HG02623 (cell line): ENCODE data around the gene SPAG9.
A peak's percentile ranks its signal among the peaks of the same experiment; 100 is the strongest.
"Not testable (repeated sequence)": the region's sequence is repeated elsewhere in the genome, so short reads cannot be mapped to it uniquely, and the experiment has no call there.

Experiments
- ATAC-seq: cut with Tn5 transposase; IDR thresholded peaks from one replicate; pipeline ENCODE4 v1.9.1; 2021; ENCODE audit warnings: moderate library complexity; ENCODE audit not compliant: unreplicated experiment

SPAG9 gene

GRCh38 chr17:51133365-51133764, 12.7 kb upstream of the SPAG9 start:
- ATAC-seq: no peak

DNA sequence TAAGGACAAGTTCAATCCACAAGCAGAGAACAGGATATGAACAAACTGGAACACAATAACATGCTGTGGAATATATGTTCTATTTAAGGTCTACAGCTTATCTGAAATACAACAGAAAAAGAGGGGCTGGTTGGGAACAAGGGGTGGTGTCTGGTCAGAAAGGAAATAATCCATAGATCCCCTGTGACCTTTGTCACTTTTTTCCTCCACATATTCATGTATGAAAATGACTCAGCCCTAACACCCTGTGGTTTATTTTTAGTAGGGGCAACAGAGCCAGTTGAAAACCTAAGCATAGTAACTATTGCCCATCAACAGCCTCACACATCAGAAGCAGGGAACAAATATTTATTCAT, 12.3 kb upstream of the SPAG9 start:
- no peak for ATAC-seq

GRCh38 chr17:51128076-51128475, 7.4 kb upstream of the SPAG9 start:
- no peak for ATAC-seq

GRCh38 chr17:51124640-51125503, 4.2 kb upstream of the SPAG9 start:
- no peak for ATAC-seq

GRCh38 chr17:51122473-51123115, 1.9 kb upstream of the SPAG9 start:
- ATAC-seq: not testable (repeated sequence)

DNA sequence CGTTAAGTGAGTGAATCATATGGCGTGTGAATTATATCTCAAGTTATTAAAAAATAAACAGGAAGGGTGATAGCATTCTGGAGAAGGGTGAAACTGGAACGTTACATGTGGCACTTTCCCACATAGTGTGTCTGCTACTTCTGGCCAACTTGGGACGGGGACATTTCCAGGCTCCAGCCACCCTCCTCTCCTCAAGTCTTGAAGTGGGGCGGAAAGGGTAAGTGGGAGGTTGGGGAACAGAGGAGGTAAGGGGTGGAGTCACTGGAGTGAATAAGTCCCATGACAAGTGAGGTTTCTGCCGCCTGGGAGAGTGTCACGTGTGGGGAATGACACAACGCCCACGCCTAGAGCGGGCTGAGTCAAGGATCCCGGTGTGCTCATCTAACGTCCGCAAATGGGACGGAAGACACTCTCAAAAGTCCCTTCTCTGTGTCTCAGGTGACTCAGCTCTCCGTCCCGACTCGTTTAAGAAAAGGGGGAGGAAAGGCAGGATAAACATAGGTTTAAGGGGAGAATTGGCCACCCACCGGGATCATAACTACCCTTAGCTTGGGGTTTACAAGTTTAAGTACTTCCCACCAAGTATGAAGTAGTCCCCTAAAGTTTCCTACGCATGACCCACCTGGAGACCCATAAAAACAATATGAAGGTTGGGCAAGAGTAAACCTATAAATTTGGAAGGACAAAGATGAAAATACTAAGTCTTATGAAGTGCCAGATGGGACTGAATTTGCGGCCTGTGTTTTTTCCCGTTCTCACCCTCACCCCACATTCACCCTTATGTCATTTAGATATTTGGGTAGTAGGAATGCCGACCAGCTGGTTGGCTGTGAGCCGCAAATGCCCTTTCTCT, 1.2 kb upstream of the SPAG9 start:
- no peak for ATAC-seq

GRCh38 chr17:51120357-51120738, 320 bp downstream of the SPAG9 start:
- ATAC-seq: peak; percentile 19

DNA sequence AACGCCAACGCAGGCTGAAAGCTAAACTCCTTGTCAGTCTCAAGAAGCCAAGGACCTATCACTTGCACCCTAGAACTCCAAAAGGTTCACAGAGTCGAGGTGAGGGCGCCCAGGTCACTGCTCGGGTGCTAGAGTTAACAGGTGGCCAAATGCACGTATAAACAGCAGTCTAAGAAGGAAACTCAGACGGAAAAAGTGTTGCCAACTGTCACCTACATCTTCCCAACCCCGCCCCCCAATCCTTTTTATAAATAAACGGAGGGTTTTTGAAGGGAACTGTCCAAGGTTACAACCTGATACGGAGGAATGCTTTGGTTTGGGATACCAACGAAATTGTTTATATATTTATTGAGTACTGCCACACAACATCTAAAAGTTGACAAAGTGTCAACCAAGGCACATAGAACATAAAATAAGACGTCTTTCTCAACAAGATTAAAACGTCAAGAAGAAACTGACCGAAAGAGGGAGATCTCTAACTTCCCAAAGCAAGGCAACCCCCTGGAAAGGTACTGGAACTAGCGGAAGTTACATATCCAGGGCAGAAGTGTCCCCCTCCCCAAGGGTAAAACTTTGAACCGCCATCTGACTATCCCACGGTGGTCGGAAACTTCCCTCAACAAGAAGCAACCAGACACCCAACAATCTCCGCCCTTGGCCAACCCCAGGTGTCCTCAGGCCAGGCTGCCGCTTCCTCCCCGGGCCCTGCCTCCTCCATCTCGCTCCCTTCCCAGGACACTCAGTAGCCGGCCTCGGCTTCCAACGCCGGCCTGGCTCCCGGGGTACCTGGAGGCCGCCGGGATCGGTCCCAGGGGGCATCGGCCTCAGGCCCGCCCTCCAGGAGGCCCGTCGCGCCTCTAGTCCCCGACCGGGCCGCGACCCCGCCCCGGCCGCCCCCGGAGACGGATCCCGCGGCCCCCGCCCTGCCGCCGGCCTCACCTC, 982 bp downstream of the SPAG9 start:
- peak; percentile 19 for ATAC-seq

GRCh38 chr17:51118330-51119195, 2.1 kb downstream of the SPAG9 start:
- ATAC-seq: no peak

DNA sequence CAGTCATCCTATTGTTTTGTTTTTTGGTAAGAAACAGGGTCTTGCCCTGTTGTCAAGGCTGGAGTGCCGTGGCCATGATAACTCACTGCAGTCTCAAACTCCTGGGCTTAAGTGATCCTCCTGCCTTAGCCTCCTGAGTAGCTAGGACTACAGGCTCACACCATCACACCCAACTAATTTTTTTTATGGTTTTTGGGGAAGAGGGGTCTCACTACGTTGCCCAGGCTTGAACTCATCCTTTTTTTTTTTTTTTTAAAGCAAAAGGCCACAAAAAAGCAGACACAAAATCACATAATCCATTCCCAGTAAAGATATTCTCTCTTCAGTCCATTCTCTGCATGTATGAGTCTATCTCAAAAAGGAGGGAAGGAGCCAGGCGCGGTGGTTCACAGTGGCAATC, 5.5 kb downstream of the SPAG9 start:
- ATAC-seq: no peak

DNA sequence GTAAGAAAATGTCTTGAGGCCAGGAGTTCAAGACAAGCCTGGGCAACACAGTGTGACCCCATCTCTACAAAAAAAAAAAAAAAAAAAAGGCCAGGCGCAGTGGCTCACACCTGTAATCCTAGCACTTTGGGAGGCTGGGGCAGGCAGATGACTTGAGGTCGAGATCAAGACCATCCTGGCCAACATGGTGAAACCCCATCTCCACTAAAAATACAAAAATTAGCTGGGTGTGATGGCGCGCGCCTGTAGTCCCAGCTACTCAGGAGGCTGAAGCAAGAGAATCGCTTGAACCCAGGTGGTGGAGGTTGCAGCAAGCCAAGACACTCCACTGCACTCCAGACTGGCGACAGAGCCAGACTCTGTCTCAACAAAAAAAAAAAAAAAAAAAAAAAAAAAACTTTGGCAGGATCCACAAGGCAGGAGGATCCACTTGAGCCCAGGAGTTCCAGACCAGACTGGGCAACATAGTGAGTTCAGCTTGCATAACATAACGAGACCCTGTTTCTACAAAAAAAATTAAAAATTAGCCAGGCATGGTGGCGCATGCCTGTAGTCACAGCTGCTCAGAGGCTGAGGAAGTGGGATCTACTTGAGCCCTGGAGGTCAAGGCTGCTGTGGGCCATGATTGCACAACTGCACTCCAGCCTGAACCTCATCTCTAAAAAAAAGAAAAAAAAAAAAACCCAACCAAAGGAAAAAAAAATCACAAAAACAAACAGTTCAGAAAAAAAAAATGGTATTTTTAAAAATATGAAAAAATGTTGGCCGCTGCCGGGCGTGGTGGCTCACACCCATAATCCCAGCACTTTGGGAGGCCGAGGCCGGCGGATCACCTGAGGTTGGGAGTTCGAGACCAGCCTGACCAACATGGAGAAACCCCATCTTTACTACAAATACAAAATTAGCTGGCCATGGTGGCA, 8.1 kb downstream of the SPAG9 start:
- ATAC-seq: not testable (repeated sequence)

DNA sequence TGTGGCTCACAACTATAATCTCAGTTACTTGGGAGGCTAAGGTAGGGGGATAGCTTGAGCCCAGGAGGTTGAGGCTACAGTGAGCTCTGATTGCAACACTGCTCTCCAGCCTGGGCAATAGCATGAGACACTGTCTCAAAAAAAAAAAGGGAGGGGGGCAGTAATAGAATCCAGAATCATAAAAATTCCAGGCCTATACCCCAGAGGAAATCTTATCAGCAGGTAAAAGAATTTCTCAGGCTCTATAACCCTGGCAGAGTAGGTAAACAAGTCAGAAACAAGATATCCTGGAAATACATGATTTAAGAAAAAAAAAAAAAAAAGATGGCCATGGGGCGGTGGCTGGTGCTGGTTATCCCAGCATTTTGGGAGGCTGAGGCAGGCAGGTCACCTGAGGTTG, 12.9 kb downstream of the SPAG9 start:
- ATAC-seq: no peak

DNA sequence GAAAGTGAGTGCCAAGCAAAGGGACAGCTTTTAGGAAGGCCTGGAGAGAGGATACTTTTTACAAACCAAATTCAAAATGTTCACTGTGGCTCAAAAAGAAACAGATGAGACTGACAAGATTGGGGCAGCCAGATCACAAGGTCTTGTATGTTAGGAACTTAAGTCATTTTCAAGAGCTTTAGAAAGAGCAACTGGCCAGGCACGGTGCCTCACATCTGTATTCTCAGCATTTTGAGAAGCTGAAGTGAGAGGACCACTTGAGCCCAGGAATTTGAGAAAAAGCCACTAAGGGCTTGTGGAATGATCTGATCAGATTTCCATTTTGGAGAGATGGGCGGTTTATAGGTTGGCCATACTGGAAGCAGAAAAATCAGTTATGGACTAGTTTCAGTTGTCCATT, 17.2 kb downstream of the SPAG9 start:
- ATAC-seq: no peak

DNA sequence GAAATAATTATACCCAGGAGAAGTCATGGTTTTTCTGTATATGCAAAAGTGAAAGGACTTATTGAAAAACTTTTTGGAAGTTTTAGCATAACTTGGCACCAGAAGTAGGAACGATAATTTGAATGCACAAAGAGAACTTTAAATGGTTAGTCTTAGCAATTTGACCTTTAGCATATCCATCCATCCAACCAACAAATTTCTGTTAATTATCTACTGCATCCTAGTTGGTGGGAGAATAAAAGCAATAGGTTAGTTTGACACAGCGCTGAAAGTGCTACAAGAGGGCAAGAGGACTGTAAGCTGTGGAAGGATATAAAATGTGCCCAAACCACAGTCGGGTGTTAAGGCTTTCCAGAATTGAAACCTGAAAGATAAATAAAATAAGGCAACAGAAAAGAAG, 17.6 kb downstream of the SPAG9 start:
- ATAC-seq: no peak

- ATAC-seq: no peak
Observed at GRCh38 chr17:51097708-51098446, 22.8 kb downstream of the SPAG9 start.

- no peak for ATAC-seq
Observed at GRCh38 chr17:51091635-51092034, 29.0 kb downstream of the SPAG9 start.

- ATAC-seq: not testable (repeated sequence)
Observed at GRCh38 chr17:51088868-51089267, 31.8 kb downstream of the SPAG9 start.

DNA sequence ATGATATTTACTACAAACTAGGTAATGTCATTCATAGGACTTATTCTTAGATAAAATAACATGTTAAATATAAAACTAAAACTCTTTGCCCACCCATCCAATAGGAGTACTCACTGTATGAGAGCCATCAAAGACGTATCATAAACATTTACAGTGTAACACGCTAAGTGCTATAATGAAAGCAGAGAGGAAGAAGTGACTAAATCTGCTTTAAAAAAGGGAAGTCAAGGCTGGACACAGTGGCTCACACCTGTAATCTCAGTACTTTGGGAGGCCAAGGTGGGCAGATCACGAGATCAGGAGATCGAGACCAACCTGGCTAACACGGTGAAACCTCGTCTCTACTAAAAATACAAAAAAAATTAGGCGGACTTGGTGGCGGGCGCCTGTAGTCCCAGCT, 32.4 kb downstream of the SPAG9 start:
- ATAC-seq: no peak
